SU-DHL-6 (cell line): ENCODE measurements around the gene CUL7.
A peak's percentile ranks its signal among the peaks of the same experiment; 100 is the strongest.

Experiments used
- H2AFZ ChIP-seq: fragments of 200-600 bp; sonication (generic); 2 replicates; pipeline ENCODE4 v1.6.1; 2014; ENCODE audit warnings: low read depth, mild to moderate bottlenecking, moderate library complexity, mixed read lengths, antibody characterized with exemption, low read length; ENCODE audit not compliant: severe bottlenecking
- H3F3A ChIP-seq: fragments of 200-600 bp; shearing (Covaris generic); 2 replicates; pipeline ENCODE4 v1.6.0; 2016; ENCODE audit warnings: antibody characterized with exemption, mild to moderate bottlenecking; ENCODE audit not compliant: insufficient read depth
- H3K27ac ChIP-seq: fragments of 200-600 bp; sonication (generic); 2 replicates; pipeline ENCODE4 v1.5.1; 2016; ENCODE audit warnings: low read depth, mild to moderate bottlenecking, low read length, moderate library complexity, mixed read lengths
- H3K27me3 ChIP-seq: fragments of 200-600 bp; sonication (generic), shearing (Covaris generic); 2 replicates; pipeline ENCODE4 v1.6.0; 2014; ENCODE audit warnings: mild to moderate bottlenecking, low read length
- H3K36me3 ChIP-seq: fragments of 200-600 bp; sonication (generic); 2 replicates; pipeline ENCODE4 v1.6.1; 2014; ENCODE audit warnings: mild to moderate bottlenecking, low read length, mixed read lengths
- H3K4me2 ChIP-seq: fragments of 300-600, 200-600 bp; shearing (Covaris generic), sonication (generic); 2 replicates; pipeline ENCODE4 v1.6.0; 2014; ENCODE audit warnings: low read length, low read depth, mild to moderate bottlenecking; ENCODE audit not compliant: poor library complexity, severe bottlenecking
- H3K4me3 ChIP-seq: fragments of 200-600 bp; sonication (generic); 2 replicates; pipeline ENCODE4 v1.5.1; 2014; ENCODE audit warnings: antibody characterized with exemption, low read length, mild to moderate bottlenecking, mixed read lengths; ENCODE audit not compliant: insufficient read depth, poor library complexity, severe bottlenecking
- H3K79me2 ChIP-seq: fragments of 200-600 bp; sonication (generic); 2 replicates; pipeline ENCODE4 v1.6.1; 2014; ENCODE audit warnings: mild to moderate bottlenecking, low read length, moderate library complexity; ENCODE audit not compliant: insufficient read depth
- H3K9ac ChIP-seq: fragments of 200-600 bp; sonication (generic); 2 replicates; pipeline ENCODE4 v1.7.0; 2014; ENCODE audit warnings: mild to moderate bottlenecking, low read length
- H3K9me2 ChIP-seq: fragments of 200-600 bp; sonication (generic); replicated peaks from 2 replicates; pipeline ENCODE4 v1.6.1; 2014; ENCODE audit warnings: low read length; ENCODE audit not compliant: insufficient read depth
- H3K9me3 ChIP-seq: fragments of 200-600 bp; sonication (generic); 2 replicates; pipeline ENCODE4 v1.6.1; 2014; ENCODE audit warnings: low read length, mixed read lengths; ENCODE audit not compliant: insufficient read depth
- H4K20me1 ChIP-seq: fragments of 200-600 bp; sonication (generic); 2 replicates; pipeline ENCODE4 v1.6.1; 2014; ENCODE audit warnings: low read depth, mild to moderate bottlenecking, antibody characterized with exemption, low read length, moderate library complexity, mixed read lengths
- CTCF ChIP-seq: fragments of 200-600 bp; sonication (generic); IDR thresholded peaks from one replicate; pipeline ENCODE4 v1.5.1; 2017; ENCODE audit warnings: antibody characterized with exemption, mild to moderate bottlenecking, low read length, moderate library complexity; ENCODE audit not compliant: insufficient read depth, poor library complexity, severe bottlenecking
- EZH2phosphoT487 ChIP-seq: fragments of 200-600 bp; sonication (generic), shearing (Covaris generic); conservative IDR thresholded peaks from 2 replicates; pipeline ENCODE4 v1.6.1; 2018; ENCODE audit warnings: mild to moderate bottlenecking, antibody characterized with exemption, low read length, moderate library complexity, mixed read lengths

CUL7 gene

GRCh38 chr6:43052225-43052841, 1.3 kb downstream of the CUL7 start:
- H3K9me3 ChIP-seq = no peaks in the 10 kb centered on the region
- no peak for TF ChIP-seq CTCF
- TF ChIP-seq EZH2phosphoT487 = no peak
- H4K20me1 ChIP-seq = no peaks in the 10 kb centered on the region
- no peak overlapping the region for H2AFZ ChIP-seq
- no peaks in the 10 kb centered on the region for H3K9me2 ChIP-seq
- H3K4me2 ChIP-seq = peak overlapping the region; percentile 80
- H3K27me3 ChIP-seq = no peaks in the 10 kb centered on the region
- no peak overlapping the region for H3K27ac ChIP-seq
- H3K36me3 ChIP-seq = no peaks in the 10 kb centered on the region
- no peak overlapping the region for H3K4me3 ChIP-seq
- peak overlapping the region; percentile 85; the same call in 1 of the 2 replicates for H3K9ac ChIP-seq
- H3K79me2 ChIP-seq = no peaks in the 10 kb centered on the region; the same call in 1 of the 2 replicates
- peaks cover 9% of the 10 kb centered on the region; the same call in 1 of the 2 replicates for H3F3A ChIP-seq

GRCh38 chr6:43050981-43051380, 2.7 kb downstream of the CUL7 start:
- H4K20me1 ChIP-seq = no peaks in the 10 kb centered on the region
- H3K27me3 ChIP-seq = no peaks in the 10 kb centered on the region
- H3K36me3 ChIP-seq = no peaks in the 10 kb centered on the region
- H3K9me3 ChIP-seq = no peaks in the 10 kb centered on the region
- H3K9ac ChIP-seq = no peak overlapping the region
- TF ChIP-seq EZH2phosphoT487 (no peak), CTCF (no peak)
- no peaks in the 10 kb centered on the region for H3K9me2 ChIP-seq
- H3K79me2 ChIP-seq = no peaks in the 10 kb centered on the region; the same call in 1 of the 2 replicates
- H3K4me2 ChIP-seq = no peak overlapping the region
- no peak overlapping the region for H3K27ac ChIP-seq
- H3F3A ChIP-seq = peaks cover 10% of the 10 kb centered on the region; the same call in 1 of the 2 replicates
- no peak overlapping the region for H3K4me3 ChIP-seq
- H2AFZ ChIP-seq = no peak overlapping the region

- Histone ChIP-seq H3K27ac (no peak overlapping the region), H4K20me1 (no peaks in the 10 kb centered on the region), H3K9me2 (no peaks in the 10 kb centered on the region), H3K4me3 (no peak overlapping the region), H3K4me2 (no peak overlapping the region), H3K79me2 (no peaks in the 10 kb centered on the region; the same call in 1 of the 2 replicates), H3K9ac (no peak overlapping the region), H3K36me3 (no peaks in the 10 kb centered on the region), H3F3A (peaks cover 6% of the 10 kb centered on the region; the same call in 1 of the 2 replicates), H3K27me3 (no peaks in the 10 kb centered on the region), H2AFZ (no peak overlapping the region), H3K9me3 (no peaks in the 10 kb centered on the region)
- TF ChIP-seq EZH2phosphoT487 = no peak
- TF ChIP-seq CTCF = no peak
Observed at GRCh38 chr6:43047998-43048397, 5.7 kb downstream of the CUL7 start.
